HCT116 (cell line): ENCODE data around the gene TP53AIP1. TPM values are rescaled to one million over a fixed set of nuclear protein-coding genes. Genes with fewer than 3 reads are reported as not detected.

Source experiments
- ATAC-seq: fragments of 200-7000 bp; cut with Tn5 transposase; 2 replicates; pipeline ENCODE4 v1.9.1; 2020; ENCODE audit warnings: mild to moderate bottlenecking, moderate library complexity
- BruUV-seq: library from RNA; stranded (reverse); fragments of 400-500 nt; replicated peaks from 2 replicates; lab custom pipeline; 2021; lab: Mats Ljungman, UMichigan
- CTCF ChIA-PET: fragments of 300-600 bp; sonication (Branson Sonifier 250); formaldehyde crosslinking; loops from one replicate; lab custom pipeline; 2021; ENCODE audit warnings: antibody characterized with exemption; lab: Charles Lee
- POLR2A ChIA-PET: fragments of 300-600, 350-600 bp; sonication (Branson Sonifier 250); formaldehyde crosslinking; loops from one replicate; lab custom pipeline; 2021; ENCODE audit warnings: antibody characterized with exemption; lab: Charles Lee
- RAD21 ChIA-PET, 2 experiments: fragments of 300-600 bp; sonication (Branson Sonifier 250); formaldehyde crosslinking; loops; one replicate each; lab custom pipeline; 2023; ENCODE audit warnings: low total read pairs in 2 of 2; ENCODE audit not compliant: uncharacterized antibody in 2 of 2, unreplicated experiment in 2 of 2, low non-redundant PET in 1 of 2; lab: Charles Lee
- DNase-seq: peaks from one replicate; pipeline ENCODE4 v3.0.0-alpha.2; 2010; ENCODE audit warnings: low read depth, low spot score
- H2AFZ ChIP-seq: fragments of 200-600 bp; shearing (Covaris generic), sonication (generic); 2 replicates; pipeline ENCODE4 v1.6.1; 2017; ENCODE audit warnings: low read depth, mixed run types, mixed read lengths, antibody characterized with exemption, low read length; ENCODE audit not compliant: poor library complexity, severe bottlenecking
- H3K27ac ChIP-seq: 2 replicates; pipeline ENCODE4 v1.5.1; 2012; ENCODE audit warnings: low read depth, low read length
- H3K27me3 ChIP-seq: fragments of 200-600 bp; sonication (generic); 2 replicates; pipeline ENCODE4 v1.6.1; 2016; ENCODE audit warnings: mixed run types, low read length, mixed read lengths; ENCODE audit not compliant: insufficient read depth
- H3K36me3 ChIP-seq, 2 experiments: fragments of 200-500 bp in 1 of 2; fragments of 200-600 bp in 1 of 2; sonication (Bioruptor generic) in 1 of 2; sonication (generic) in 1 of 2; 2 replicates each; pipeline versions ENCODE4 v1.5.1 to v1.6.1; 2014 to 2016; ENCODE audit warnings: low read length in 2 of 2, inconsistent platforms in 1 of 2, mixed read lengths in 1 of 2, mixed run types in 1 of 2; ENCODE audit not compliant: insufficient read depth in 2 of 2, control insufficient read depth in 1 of 2
- H3K4me1 ChIP-seq, 2 experiments: fragments of 200-600 bp in 1 of 2; sonication (generic) in 1 of 2; 2 replicates each; pipeline versions ENCODE4 v1.5.1 to v1.6.1; 2012 to 2017; ENCODE audit warnings: low read length in 2 of 2, inconsistent platforms in 1 of 2, mild to moderate bottlenecking in 1 of 2, mixed read lengths in 1 of 2, mixed run types in 1 of 2, moderate library complexity in 1 of 2; ENCODE audit not compliant: insufficient read depth in 2 of 2, control insufficient read depth in 1 of 2
- H3K4me2 ChIP-seq: fragments of 200-600 bp; sonication (generic); 2 replicates; pipeline ENCODE4 v1.6.1; 2017; ENCODE audit warnings: mixed run types, low read length, mixed read lengths
- H3K4me3 ChIP-seq, 2 experiments: fragments of 200-600 bp in 1 of 2; sonication (generic) in 1 of 2; replicated peaks in 1 of 2; 2 replicates each; pipeline ENCODE4 v1.5.1; 2011 to 2016; ENCODE audit warnings: low read length in 2 of 2, control low read depth in 1 of 2, low read depth in 1 of 2, mild to moderate bottlenecking in 1 of 2, mixed read lengths in 1 of 2, mixed run types in 1 of 2
- H3K79me2 ChIP-seq: fragments of 200-600 bp; sonication (generic); 2 replicates; pipeline ENCODE4 v1.6.1; 2017; ENCODE audit warnings: mild to moderate bottlenecking, mixed run types, low read length, moderate library complexity, mixed read lengths; ENCODE audit not compliant: insufficient read depth
- H3K9ac ChIP-seq: fragments of 200-600 bp; sonication (generic); 2 replicates; pipeline ENCODE4 v1.6.1; 2016; ENCODE audit warnings: low read length, mixed read lengths
- H3K9me2 ChIP-seq: fragments of 200-600 bp; sonication (generic), shearing (Covaris generic); 2 replicates; pipeline ENCODE4 v1.6.1; 2017; ENCODE audit warnings: mixed run types, mild to moderate bottlenecking, moderate library complexity; ENCODE audit not compliant: insufficient read depth
- H3K9me3 ChIP-seq, 2 experiments: fragments of 200-500 bp in 1 of 2; fragments of 200-600 bp in 1 of 2; sonication (Bioruptor generic) in 1 of 2; sonication (generic) in 1 of 2; 2 replicates each; pipeline ENCODE4 v1.6.1; 2014 to 2017; ENCODE audit warnings: low read length in 2 of 2, mixed read lengths in 2 of 2, inconsistent platforms in 1 of 2, low read depth in 1 of 2, mild to moderate bottlenecking in 1 of 2, mixed run types in 1 of 2, moderate library complexity in 1 of 2; ENCODE audit not compliant: control insufficient read depth in 1 of 2, insufficient read depth in 1 of 2
- H4K20me1 ChIP-seq: fragments of 200-600 bp; sonication (generic), shearing (Covaris generic); 2 replicates; pipeline ENCODE4 v1.6.1; 2017; ENCODE audit warnings: mixed run types, mild to moderate bottlenecking, moderate library complexity; ENCODE audit not compliant: insufficient read depth
- CBX3 ChIP-seq: IDR thresholded peaks from 2 replicates; pipeline ENCODE4 v1.6.1; 2012; ENCODE audit warnings: low read depth
- CEBPB ChIP-seq: IDR thresholded peaks from 2 replicates; pipeline ENCODE4 v1.6.1; 2012; ENCODE audit warnings: low read depth
- EGR1 ChIP-seq: IDR thresholded peaks from 2 replicates; pipeline ENCODE4 v1.6.1; 2012; ENCODE audit warnings: low read depth
- ELF1 ChIP-seq: IDR thresholded peaks from 2 replicates; pipeline ENCODE4 v1.6.1; 2012; ENCODE audit warnings: low read depth, borderline replicate concordance
- EZH2 ChIP-seq: fragments of 200-600 bp; sonication (generic); IDR thresholded peaks from 2 replicates; pipeline ENCODE4 v1.6.1; 2017; ENCODE audit warnings: antibody characterized with exemption, mixed run types
- EZH2phosphoT487 ChIP-seq: fragments of 200-600 bp; IDR thresholded peaks from 2 replicates; pipeline ENCODE4 v1.6.1; 2018; ENCODE audit warnings: antibody characterized with exemption, borderline replicate concordance
- FOSL1 ChIP-seq: IDR thresholded peaks from 2 replicates; pipeline ENCODE4 v1.6.1; 2012; ENCODE audit warnings: low read depth
- POLR2A ChIP-seq: IDR thresholded peaks from 2 replicates; pipeline ENCODE4 v1.7.0; 2011; ENCODE audit warnings: borderline replicate concordance; ENCODE audit not compliant: insufficient read depth, insufficient read length; ENCODE audit errors: extremely low read depth
- POLR2AphosphoS5 ChIP-seq: IDR thresholded peaks from 2 replicates; pipeline ENCODE4 v1.6.1; 2011; ENCODE audit warnings: mild to moderate bottlenecking, low read depth, low read length, moderate library complexity
- REST ChIP-seq: IDR thresholded peaks from 2 replicates; pipeline ENCODE4 v1.6.1; 2012; ENCODE audit warnings: low read depth
- SIN3A ChIP-seq: IDR thresholded peaks from 2 replicates; pipeline ENCODE4 v1.6.1; 2012; ENCODE audit warnings: low read depth
- SRF ChIP-seq: IDR thresholded peaks from 2 replicates; pipeline ENCODE4 v1.6.1; 2012; ENCODE audit warnings: low read depth
- TCF7L2 ChIP-seq: IDR thresholded peaks from 2 replicates; pipeline ENCODE4 v1.7.0; 2011; ENCODE audit warnings: borderline replicate concordance, inconsistent platforms; ENCODE audit not compliant: insufficient read depth, insufficient read length; ENCODE audit errors: extremely low read depth
- YY1 ChIP-seq: IDR thresholded peaks from 2 replicates; pipeline ENCODE4 v1.6.1; 2011; ENCODE audit warnings: low read length, low read depth, moderate library complexity, mild to moderate bottlenecking; ENCODE audit not compliant: insufficient replicate concordance; ENCODE audit errors: extremely low read depth
- ZFX ChIP-seq: fragments of 450-650 bp; IDR thresholded peaks from 2 replicates; pipeline ENCODE4 v1.6.1; 2017
- intact Hi-C: fragments of 100-400 bp; cut with micrococcal nuclease; formaldehyde crosslinking; loops from 2 replicates; pipeline ENCODE4 v1.10.0; 2022
- total RNA-seq: library from RNA; stranded (reverse); gene quantifications from one replicate; pipeline ENCODE4 v1.2.1, GENCODE V29; 2021; ENCODE audit not compliant: unreplicated experiment
- TF ChIP-seq, protein P1 (sequence below): IDR thresholded peaks from 2 replicates; pipeline ENCODE4 v1.6.1; 2012
- TF ChIP-seq, protein P2 (sequence below), 3 experiments: fragments of 200-600 bp in 1 of 3; sonication (generic) in 1 of 3; IDR thresholded peaks in 2 of 3; conservative IDR thresholded peaks in 1 of 3; 2 replicates each; pipeline ENCODE4 v1.5.1; 2012 to 2017; ENCODE audit warnings: low read depth in 2 of 3, low read length in 2 of 3, antibody characterized with exemption in 1 of 3, borderline replicate concordance in 1 of 3, control low read depth in 1 of 3, mild to moderate bottlenecking in 1 of 3, mixed read lengths in 1 of 3, mixed run types in 1 of 3, moderate library complexity in 1 of 3; ENCODE audit not compliant: insufficient read depth in 1 of 3
- TF ChIP-seq, protein P3 (sequence below): IDR thresholded peaks from 2 replicates; pipeline ENCODE4 v1.6.1; 2012

TP53AIP1 gene
- total RNA-seq, 1 experiment from 2014 or later = 0.15 TPM

DNA sequence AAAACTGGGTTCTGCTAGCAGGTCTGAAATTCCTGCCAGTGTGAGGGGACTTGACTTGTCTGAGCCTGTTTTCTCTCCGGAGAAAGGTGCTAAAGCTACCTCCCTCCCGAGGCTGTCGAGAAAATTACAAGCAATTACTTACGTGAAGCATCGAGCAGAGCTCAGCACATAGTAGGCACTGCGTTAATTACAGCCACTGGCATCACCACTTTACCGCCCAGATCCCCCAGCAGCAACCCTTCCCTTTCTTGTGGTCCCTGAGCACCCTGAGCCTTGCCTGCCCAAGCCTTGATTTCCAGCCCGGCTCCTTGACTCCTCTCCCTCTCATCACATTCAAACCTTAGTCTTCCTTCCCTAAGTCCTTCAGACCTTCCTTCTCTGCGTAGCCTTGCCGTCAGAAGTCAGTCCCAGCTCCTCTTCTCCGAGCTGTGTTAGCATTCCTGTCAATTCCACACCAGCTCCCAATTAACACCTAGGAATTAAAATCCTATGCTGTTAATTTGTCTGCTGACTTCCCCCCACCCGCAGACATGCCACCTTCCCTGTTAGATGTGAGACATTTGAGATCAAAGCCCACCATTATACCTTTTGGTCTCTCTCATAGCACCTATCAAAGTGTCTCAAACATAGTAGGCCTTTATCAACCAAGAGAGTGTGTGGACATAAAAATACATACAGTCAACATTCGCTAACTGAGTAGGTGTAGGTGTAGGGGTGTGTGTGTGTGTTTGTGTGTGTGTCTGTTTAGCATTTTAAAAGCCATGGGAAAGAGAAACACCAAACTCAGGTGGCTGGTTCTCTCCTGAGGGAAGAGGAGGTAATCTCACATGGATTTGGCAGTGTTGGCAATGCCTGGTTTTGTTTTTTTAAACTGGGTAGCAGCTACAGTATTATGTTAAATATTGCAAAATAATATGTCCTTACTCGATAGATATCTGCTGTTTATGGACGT is 54.4 kb downstream of the TP53AIP1 start:
- no peak overlapping the region for H3K4me3 ChIP-seq
- H2AFZ ChIP-seq = no peak overlapping the region
- DNase-seq (no peak), ATAC-seq (no peak)
- H3K4me2 ChIP-seq = no peak overlapping the region
- no peak overlapping the region for H3K27ac ChIP-seq
- no TSS peak for BruUV-seq
- H3K79me2 ChIP-seq = no peaks in the 10 kb centered on the region
- H3K27me3 ChIP-seq = no peaks in the 10 kb centered on the region
- no peaks in the 10 kb centered on the region for H3K36me3 ChIP-seq
- peaks cover 9 to 18% of the 10 kb centered on the region in 2 experiments; a peak in 3 of 4 replicates for H3K4me1 ChIP-seq
- H3K9me3 ChIP-seq = no peaks in the 10 kb centered on the region
- no peaks in the 10 kb centered on the region for H3K9me2 ChIP-seq
- H4K20me1 ChIP-seq = no peaks in the 10 kb centered on the region
- TF ChIP-seq TCF7L2 = no peak
- TF ChIP-seq, protein P1, sequence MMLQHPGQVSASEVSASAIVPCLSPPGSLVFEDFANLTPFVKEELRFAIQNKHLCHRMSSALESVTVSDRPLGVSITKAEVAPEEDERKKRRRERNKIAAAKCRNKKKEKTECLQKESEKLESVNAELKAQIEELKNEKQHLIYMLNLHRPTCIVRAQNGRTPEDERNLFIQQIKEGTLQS = no peak
- TF ChIP-seq CEBPB = no peak
- no peak for TF ChIP-seq POLR2A
- TF ChIP-seq YY1 = no peak
- no peak for TF ChIP-seq SIN3A
- TF ChIP-seq ELF1 = no peak
- TF ChIP-seq SRF = no peak
- TF ChIP-seq EZH2 = no peak
- TF ChIP-seq, protein P2, sequence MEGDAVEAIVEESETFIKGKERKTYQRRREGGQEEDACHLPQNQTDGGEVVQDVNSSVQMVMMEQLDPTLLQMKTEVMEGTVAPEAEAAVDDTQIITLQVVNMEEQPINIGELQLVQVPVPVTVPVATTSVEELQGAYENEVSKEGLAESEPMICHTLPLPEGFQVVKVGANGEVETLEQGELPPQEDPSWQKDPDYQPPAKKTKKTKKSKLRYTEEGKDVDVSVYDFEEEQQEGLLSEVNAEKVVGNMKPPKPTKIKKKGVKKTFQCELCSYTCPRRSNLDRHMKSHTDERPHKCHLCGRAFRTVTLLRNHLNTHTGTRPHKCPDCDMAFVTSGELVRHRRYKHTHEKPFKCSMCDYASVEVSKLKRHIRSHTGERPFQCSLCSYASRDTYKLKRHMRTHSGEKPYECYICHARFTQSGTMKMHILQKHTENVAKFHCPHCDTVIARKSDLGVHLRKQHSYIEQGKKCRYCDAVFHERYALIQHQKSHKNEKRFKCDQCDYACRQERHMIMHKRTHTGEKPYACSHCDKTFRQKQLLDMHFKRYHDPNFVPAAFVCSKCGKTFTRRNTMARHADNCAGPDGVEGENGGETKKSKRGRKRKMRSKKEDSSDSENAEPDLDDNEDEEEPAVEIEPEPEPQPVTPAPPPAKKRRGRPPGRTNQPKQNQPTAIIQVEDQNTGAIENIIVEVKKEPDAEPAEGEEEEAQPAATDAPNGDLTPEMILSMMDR (IDR thresholded peaks at IDR 0.05 in 2 of 3, conservative IDR thresholded peaks at IDR 0.05 in 1 of 3; ENCODE audit: borderline replicate concordance in 1 of 3, insufficient read depth in 1 of 3, low read depth in 2 of 3, low read length in 2 of 3) = no peak
- TF ChIP-seq CBX3 = no peak
- no peak for TF ChIP-seq ZFX
- TF ChIP-seq EZH2phosphoT487 = no peak
- no peak for TF ChIP-seq EGR1
- TF ChIP-seq REST = no peak
- no peak for TF ChIP-seq FOSL1
- TF ChIP-seq, protein P3, sequence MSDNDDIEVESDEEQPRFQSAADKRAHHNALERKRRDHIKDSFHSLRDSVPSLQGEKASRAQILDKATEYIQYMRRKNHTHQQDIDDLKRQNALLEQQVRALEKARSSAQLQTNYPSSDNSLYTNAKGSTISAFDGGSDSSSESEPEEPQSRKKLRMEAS = no peak
- TF ChIP-seq POLR2AphosphoS5 = no peak
- H3K9ac ChIP-seq = no peak overlapping the region
- ChIA-PET POLR2A (no interaction called here), CTCF (interaction anchor here (1.0 to 5.7 kb wide), 3 partner anchors 17 to 69 kb away, joined by 3 to 213 read pairs (median 55); no protein-coding TSS in a partner anchor), RAD21 (no interaction called here)
- intact Hi-C loops = loop anchor here (5.0 kb wide), 1 partner anchor 444 kb away; no protein-coding TSS in a partner anchor
